ENCODE data around the gene KRT34.

GRCh38 chr17:41396996-41397660, 15.0 kb upstream of the KRT34 start, which contains the start of gene KRT31:
- TF ChIP-seq RCOR1 (IDR thresholded peaks at IDR 0.05; ENCODE audit: low read length), result no peak
- TF ChIP-seq, protein P1, sequence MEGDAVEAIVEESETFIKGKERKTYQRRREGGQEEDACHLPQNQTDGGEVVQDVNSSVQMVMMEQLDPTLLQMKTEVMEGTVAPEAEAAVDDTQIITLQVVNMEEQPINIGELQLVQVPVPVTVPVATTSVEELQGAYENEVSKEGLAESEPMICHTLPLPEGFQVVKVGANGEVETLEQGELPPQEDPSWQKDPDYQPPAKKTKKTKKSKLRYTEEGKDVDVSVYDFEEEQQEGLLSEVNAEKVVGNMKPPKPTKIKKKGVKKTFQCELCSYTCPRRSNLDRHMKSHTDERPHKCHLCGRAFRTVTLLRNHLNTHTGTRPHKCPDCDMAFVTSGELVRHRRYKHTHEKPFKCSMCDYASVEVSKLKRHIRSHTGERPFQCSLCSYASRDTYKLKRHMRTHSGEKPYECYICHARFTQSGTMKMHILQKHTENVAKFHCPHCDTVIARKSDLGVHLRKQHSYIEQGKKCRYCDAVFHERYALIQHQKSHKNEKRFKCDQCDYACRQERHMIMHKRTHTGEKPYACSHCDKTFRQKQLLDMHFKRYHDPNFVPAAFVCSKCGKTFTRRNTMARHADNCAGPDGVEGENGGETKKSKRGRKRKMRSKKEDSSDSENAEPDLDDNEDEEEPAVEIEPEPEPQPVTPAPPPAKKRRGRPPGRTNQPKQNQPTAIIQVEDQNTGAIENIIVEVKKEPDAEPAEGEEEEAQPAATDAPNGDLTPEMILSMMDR (IDR thresholded peaks at IDR 0.05), result no peak
- no peak for TF ChIP-seq RXRA (IDR thresholded peaks at IDR 0.05; ENCODE audit: borderline replicate concordance, low read depth)
- no peak for TF ChIP-seq MAX (IDR thresholded peaks at IDR 0.05; ENCODE audit: low read depth)
- no peak for TF ChIP-seq ZBTB33 (IDR thresholded peaks at IDR 0.05; ENCODE audit: borderline replicate concordance, low read depth)
